AG04449 (cell line): ENCODE results near the gene NDOR1.
A peak's percentile ranks its signal among the peaks of the same experiment; 100 is the strongest.

Experiments used
- CTCF ChIA-PET: fragments of 350-600 bp; formaldehyde crosslinking; extraction: SDS; loops from one replicate; lab custom pipeline; 2021; ENCODE audit warnings: antibody characterized with exemption; lab: Yijun Ruan, JAX
- POLR2A ChIA-PET: fragments of 400-600, 350-600 bp; formaldehyde crosslinking; extraction: SDS; loops from one replicate; lab custom pipeline; 2020; ENCODE audit warnings: antibody characterized with exemption, inconsistent platforms; lab: Yijun Ruan, JAX
- DNase-seq: peaks from one replicate; pipeline ENCODE4 v3.0.0-alpha.2; 2010; ENCODE audit warnings: low read depth, low spot score
- H3K4me3 ChIP-seq: 2 replicates; pipeline ENCODE4 v1.5.1; 2011; ENCODE audit warnings: low read depth, mild to moderate bottlenecking, control low read depth, low read length
- CTCF ChIP-seq: IDR thresholded peaks from one replicate; pipeline ENCODE4 v1.5.1; 2011; ENCODE audit warnings: mild to moderate bottlenecking, moderate library complexity, low read length, control low read depth, inconsistent platforms; ENCODE audit not compliant: insufficient read depth; ENCODE audit errors: missing control alignments

The NDOR1 gene

GRCh38 chr9:137251490-137252268 is 46.2 kb downstream of the NDOR1 start:
- POLR2A ChIA-PET: interaction anchor here (6.8 kb wide), 1 partner anchor 9 kb away, joined by 164 read pairs; the partner anchor contains the start of gene TUBB4B

DNA sequence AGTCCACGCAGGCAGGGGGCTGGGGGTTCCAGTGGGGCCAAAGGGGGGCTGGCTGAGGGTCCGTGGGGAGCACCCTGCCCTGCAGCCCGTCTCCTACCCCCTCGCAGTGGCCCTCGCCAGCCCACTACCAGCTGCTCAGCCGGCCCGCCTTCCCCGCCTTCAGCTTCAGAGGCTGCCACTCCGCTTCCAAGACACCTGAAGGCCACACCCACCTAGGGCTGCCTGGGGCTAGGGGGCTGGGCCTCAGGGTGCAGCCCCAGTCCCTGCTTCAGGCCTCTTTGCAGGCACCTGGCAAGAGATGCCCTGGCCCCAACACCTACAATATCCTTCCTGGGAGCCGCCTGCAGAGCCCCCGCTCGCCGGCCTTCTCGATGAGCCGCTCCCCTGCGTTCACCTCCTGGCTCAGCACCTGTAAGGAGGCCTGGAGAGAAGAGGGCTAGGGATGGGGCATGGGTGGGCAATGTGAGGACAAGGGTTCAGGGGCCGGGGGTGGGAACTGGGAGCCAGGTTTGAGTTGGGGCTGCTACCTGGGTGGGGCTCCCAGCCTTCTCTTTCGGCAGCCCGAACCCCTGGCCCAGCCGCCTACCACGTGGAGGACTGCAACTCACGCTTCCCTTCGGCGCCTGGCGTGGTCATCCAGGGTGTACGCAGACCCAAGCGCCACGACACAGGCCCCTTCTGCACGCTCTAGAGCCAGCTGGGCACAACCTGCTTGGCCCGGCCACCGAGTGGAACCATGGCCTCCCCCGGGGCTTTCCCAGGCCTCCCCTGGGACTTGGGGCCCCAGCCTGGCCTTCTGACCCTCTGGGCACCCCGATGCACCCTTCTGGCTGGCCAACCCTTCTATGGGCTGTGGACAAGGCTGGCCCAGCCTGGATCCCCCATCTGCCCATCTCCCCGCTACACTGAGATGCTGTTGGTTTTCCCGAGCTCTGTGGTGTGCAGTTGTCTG is 47.3 kb downstream of the NDOR1 start:
- DNase-seq: no peak
- no peak overlapping the region for H3K4me3 ChIP-seq
- no peak for TF ChIP-seq CTCF
- ChIA-PET POLR2A (interaction anchor here (6.8 kb wide), 1 partner anchor 10 kb away, joined by 164 read pairs; the partner anchor contains the start of gene TUBB4B), CTCF (interaction anchor here (1.1 to 4.5 kb wide), 2 partner anchors 15 to 16 kb away, joined by 3 to 24 read pairs; no protein-coding TSS in a partner anchor)

More at GRCh38 chr9:137251490-137252268, 46.2 kb downstream of the NDOR1 start:
- CTCF ChIA-PET: interaction anchor here (1.1 to 2.7 kb wide), 2 partner anchors 14 to 15 kb away, joined by 3 to 15 read pairs; no protein-coding TSS in a partner anchor
- H3K4me3 ChIP-seq: no peak overlapping the region
- no peak for TF ChIP-seq CTCF
- DNase-seq: no peak

DNA sequence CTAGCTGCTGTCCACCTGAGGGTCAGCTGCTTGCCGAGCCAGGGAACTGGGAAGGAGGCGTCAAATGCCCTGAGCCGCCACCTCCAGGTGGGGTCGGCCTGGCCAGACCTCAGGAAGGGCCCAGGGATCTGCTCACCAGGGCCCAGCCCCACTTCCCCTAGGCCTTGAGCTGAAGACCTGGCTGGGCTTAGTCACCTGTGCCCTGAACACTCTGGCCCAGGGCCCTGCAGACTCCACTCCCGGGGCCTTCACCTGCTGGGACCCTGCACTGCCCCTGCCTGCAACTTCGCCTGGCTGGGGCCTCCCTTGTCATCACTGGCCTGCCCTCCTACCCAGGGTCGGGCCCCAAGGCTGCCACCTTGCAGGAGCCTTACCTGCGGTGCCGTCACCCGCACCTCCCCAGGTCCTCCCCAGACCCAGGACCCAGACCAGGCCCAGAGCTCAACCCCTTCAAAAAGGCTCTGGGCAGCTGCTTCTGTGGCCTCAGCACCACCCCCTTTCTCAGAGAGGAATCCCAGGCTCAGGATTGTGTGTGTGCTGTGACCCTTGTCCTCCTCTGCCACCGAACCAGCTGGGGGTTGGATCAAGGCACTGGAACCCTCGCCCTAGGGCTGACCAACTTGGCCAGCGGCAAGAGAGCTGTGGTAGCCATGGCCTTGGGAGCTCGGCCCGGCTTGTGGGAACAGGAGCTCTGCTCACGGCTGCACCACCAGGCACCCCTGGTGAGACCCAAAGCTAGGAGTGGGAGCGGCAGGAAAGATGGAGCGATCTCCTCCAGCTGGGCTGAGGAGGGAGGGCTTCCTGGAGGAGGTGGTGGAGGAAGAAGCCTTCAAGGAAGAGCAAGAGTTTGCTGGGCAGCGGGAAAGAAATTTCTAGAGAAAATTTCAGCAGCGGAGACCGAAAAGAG is 48.5 kb downstream of the NDOR1 start:
- TF ChIP-seq CTCF: no peak
- DNase-seq: no peak
- H3K4me3 ChIP-seq: peak overlapping the region; percentile 88
- ChIA-PET POLR2A (interaction anchor here (6.8 kb wide), 1 partner anchor 11 kb away, joined by 164 read pairs; the partner anchor contains the start of gene TUBB4B), CTCF (interaction anchor here (1.4 to 4.5 kb wide), 4 partner anchors 9 to 26 kb away, joined by 4 to 24 read pairs (median 6); no protein-coding TSS in a partner anchor)

- CTCF ChIA-PET: interaction anchor here (1.4 to 4.5 kb wide), 4 partner anchors 9 to 27 kb away, joined by 4 to 24 read pairs (median 6); no protein-coding TSS in a partner anchor
- no peak for DNase-seq
- TF ChIP-seq CTCF: no peak
These were observed 49.3 kb downstream of the NDOR1 start, which contains the start of gene NELFB for GRCh38 chr9:137254624-137255447. Gene NELFB (plus strand): TSS chr9:137255327.

More at GRCh38 chr9:137254624-137255447, 49.3 kb downstream of the NDOR1 start, which contains the start of gene NELFB:
- peak within 1 kb of the TSS; percentile 88 for H3K4me3 ChIP-seq
- POLR2A ChIA-PET: interaction anchor here (6.8 kb wide), 1 partner anchor 12 kb away, joined by 164 read pairs; the partner anchor contains the start of gene TUBB4B
